ENCODE measurements around the gene ARMC3. TPM values are rescaled to one million over a fixed set of nuclear protein-coding genes. Genes with fewer than 3 reads are reported as not detected.

ARMC3 gene
- total and polyA plus RNA-seq, 2 donors (not counting 1 experiment from before 2014, with no cell fraction given) = not detected

- no peak overlapping the region for H3K4me2 ChIP-seq (replicated peaks; ENCODE audit: low read depth, low read length, poor library complexity, severe bottlenecking)
- intact Hi-C loops (cut with micrococcal nuclease) = no loop called here
- no peak overlapping the region for H3K4me3 ChIP-seq (ENCODE audit: control extremely low read depth in 1 of 5, extremely low read depth in 1 of 5, insufficient read depth in 1 of 5, low read depth in 2 of 5, low read length in 4 of 5)
- H3K27me3 Mint-ChIP-seq = peaks cover 57% of the 10 kb centered on the region
- no peak overlapping the region for H3K9ac ChIP-seq (ENCODE audit: low read length)
- CTCF ChIA-PET = interaction anchor here (1.4 kb wide), 1 partner anchor 8 kb away, joined by 4 read pairs; no protein-coding TSS in a partner anchor
- DNase-seq (no peak), ATAC-seq (ENCODE audit: low read depth) (no peak)
- no peak overlapping the region for H2AFZ ChIP-seq (ENCODE audit: insufficient read depth, low read depth, low read length, poor library complexity, severe bottlenecking)
- TF ChIP-seq CTCF (IDR thresholded peaks at IDR 0.05) = no peak
- no peak for TF ChIP-seq EZH2 (IDR thresholded peaks at IDR 0.05; ENCODE audit: borderline replicate concordance, insufficient read depth, low read depth, low read length, poor library complexity, severe bottlenecking)
- H3K27ac ChIP-seq (ENCODE audit: low read length in 2 of 2) = no peak overlapping the region
- H3K9me3 Mint-ChIP-seq (ENCODE audit: insufficient read depth) = peaks cover 10% of the 10 kb centered on the region
- no peaks in the 10 kb centered on the region for H3K79me2 ChIP-seq (ENCODE audit: control insufficient read depth, insufficient read depth, low read length)
- no peak overlapping the region for H3K27ac Mint-ChIP-seq
- POLR2A ChIA-PET = no interaction called here
- H3K36me3 ChIP-seq (replicated peaks in 1 of 2; ENCODE audit: control extremely low read depth in 1 of 2, control insufficient read depth in 1 of 2, extremely low read depth in 1 of 2, insufficient read depth in 2 of 2, low read length in 1 of 2) = no peaks in the 10 kb centered on the region
- H3K4me1 ChIP-seq (ENCODE audit: control insufficient read depth in 2 of 2, insufficient read depth in 2 of 2, low read length in 2 of 2) = no peaks in the 10 kb centered on the region
- no peak overlapping the region for H3K4me3 Mint-ChIP-seq
- peaks cover 0 to 5% (median 1%) of the 10 kb centered on the region in 4 experiments for H3K27me3 ChIP-seq (replicated peaks in 1 of 4; ENCODE audit: control extremely low read depth in 1 of 4, control insufficient read depth in 3 of 4, insufficient read depth in 4 of 4, low read length in 3 of 4)
- no peaks in the 10 kb centered on the region for H3K4me1 Mint-ChIP-seq
- peaks cover 0 to 4% (median 0%) of the 10 kb centered on the region in 3 donors for H3K9me3 ChIP-seq (ENCODE audit: control extremely low read depth in 1 of 3, control insufficient read depth in 2 of 3, insufficient read depth in 1 of 3, low read length in 2 of 3)
- no peaks in the 10 kb centered on the region for H4K20me1 ChIP-seq (ENCODE audit: control insufficient read depth, insufficient read depth, low read length, poor library complexity, severe bottlenecking)
Observed at GRCh38 chr10:23035569-23035968, 107.7 kb downstream of the ARMC3 start.

- POLR2A ChIA-PET = interaction anchor here (0.6 kb wide), 1 partner anchor 7 kb away, joined by 3 read pairs; no protein-coding TSS in a partner anchor
- Histone ChIP-seq H3K4me1 (ENCODE audit: control insufficient read depth in 2 of 2, insufficient read depth in 2 of 2, low read length in 2 of 2) (no peaks in the 10 kb centered on the region), H3K27ac (ENCODE audit: low read length in 2 of 2) (no peak overlapping the region), H3K36me3 (replicated peaks in 1 of 2; ENCODE audit: control extremely low read depth in 1 of 2, control insufficient read depth in 1 of 2, extremely low read depth in 1 of 2, insufficient read depth in 2 of 2, low read length in 1 of 2) (no peaks in the 10 kb centered on the region), H4K20me1 (ENCODE audit: control insufficient read depth, insufficient read depth, low read length, poor library complexity, severe bottlenecking) (no peaks in the 10 kb centered on the region), H3K9me3 (ENCODE audit: control extremely low read depth in 1 of 3, control insufficient read depth in 2 of 3, insufficient read depth in 1 of 3, low read length in 2 of 3) (peaks cover 0 to 4% (median 0%) of the 10 kb centered on the region in 3 donors), H3K4me2 (replicated peaks; ENCODE audit: low read depth, low read length, poor library complexity, severe bottlenecking) (no peak overlapping the region), H3K9ac (ENCODE audit: low read length) (no peak overlapping the region), H2AFZ (ENCODE audit: insufficient read depth, low read depth, low read length, poor library complexity, severe bottlenecking) (no peak overlapping the region), H3K27me3 (replicated peaks in 1 of 4; ENCODE audit: control extremely low read depth in 1 of 4, control insufficient read depth in 3 of 4, insufficient read depth in 4 of 4, low read length in 3 of 4) (peaks cover 0 to 2% (median 0%) of the 10 kb centered on the region in 4 experiments), H3K4me3 (ENCODE audit: control extremely low read depth in 1 of 5, extremely low read depth in 1 of 5, insufficient read depth in 1 of 5, low read depth in 2 of 5, low read length in 4 of 5) (no peak overlapping the region), H3K79me2 (ENCODE audit: control insufficient read depth, insufficient read depth, low read length) (no peaks in the 10 kb centered on the region)
- H3K4me3 Mint-ChIP-seq = no peak overlapping the region
- H3K9me3 Mint-ChIP-seq (ENCODE audit: insufficient read depth) = peaks cover 10% of the 10 kb centered on the region
- CTCF ChIA-PET = interaction anchor here (1.3 kb wide), 1 partner anchor 11 kb away, joined by 4 read pairs; no protein-coding TSS in a partner anchor
- no peak for TF ChIP-seq CTCF (IDR thresholded peaks at IDR 0.05)
- TF ChIP-seq EZH2 (IDR thresholded peaks at IDR 0.05; ENCODE audit: borderline replicate concordance, insufficient read depth, low read depth, low read length, poor library complexity, severe bottlenecking) = no peak
- H3K4me1 Mint-ChIP-seq = no peaks in the 10 kb centered on the region
- DNase-seq = no peak
- ATAC-seq (ENCODE audit: low read depth) = no peak
- H3K27me3 Mint-ChIP-seq = peaks cover 44% of the 10 kb centered on the region
- no peak overlapping the region for H3K27ac Mint-ChIP-seq
- intact Hi-C loops (cut with micrococcal nuclease) = no loop called here
- 94% methylated on average over 9 of the region's 10 CpGs for WGBS (ENCODE audit: insufficient coverage)
Observed at GRCh38 chr10:23037152-23037551, 109.3 kb downstream of the ARMC3 start.
